Measurements from ENCODE around the gene HPS5. TPM values are rescaled to one million over a fixed set of nuclear protein-coding genes. Genes with fewer than 3 reads are reported as not detected.

The HPS5 gene
- total RNA-seq, 1 donor from 2014 or later, result 76.3 TPM

DNA sequence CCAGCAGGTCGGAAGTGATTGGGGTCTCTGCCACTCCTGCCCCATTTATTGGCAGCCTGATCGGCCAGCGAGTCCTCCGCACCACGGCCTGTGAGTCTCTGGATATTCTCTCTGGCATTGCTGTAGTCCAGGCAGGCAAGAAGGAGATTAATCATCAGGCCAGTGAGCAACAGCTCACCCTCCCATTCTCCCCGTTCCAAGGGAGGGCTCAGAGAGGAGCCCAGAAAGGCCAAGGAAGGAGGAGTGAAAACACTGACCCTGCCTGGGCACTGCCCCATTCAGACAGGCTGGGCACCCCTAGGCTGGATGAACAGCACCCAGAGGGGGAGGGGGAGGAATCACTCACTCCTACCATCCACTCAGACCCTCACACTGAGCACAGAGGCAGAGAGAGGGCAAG, 76.5 kb downstream of the HPS5 start:
- peaks cover 26% of the 10 kb centered on the region for H3K27me3 Mint-ChIP-seq (ENCODE audit: unreplicated experiment)
- H3K9me3 Mint-ChIP-seq (ENCODE audit: unreplicated experiment), result peaks cover 3% of the 10 kb centered on the region
- H3K4me1 Mint-ChIP-seq (ENCODE audit: unreplicated experiment), result peaks cover 2% of the 10 kb centered on the region
- H3K4me3 Mint-ChIP-seq (ENCODE audit: unreplicated experiment), result no peak overlapping the region
- no peak overlapping the region for H3K27ac Mint-ChIP-seq (ENCODE audit: unreplicated experiment)
- no peaks in the 10 kb centered on the region for H3K36me3 Mint-ChIP-seq (ENCODE audit: unreplicated experiment)
- TF ChIP-seq CTCF (IDR thresholded peaks at IDR 0.05), result no peak
- DNase-seq (ENCODE audit: extremely low spot score, unreplicated experiment), result no peak

DNA sequence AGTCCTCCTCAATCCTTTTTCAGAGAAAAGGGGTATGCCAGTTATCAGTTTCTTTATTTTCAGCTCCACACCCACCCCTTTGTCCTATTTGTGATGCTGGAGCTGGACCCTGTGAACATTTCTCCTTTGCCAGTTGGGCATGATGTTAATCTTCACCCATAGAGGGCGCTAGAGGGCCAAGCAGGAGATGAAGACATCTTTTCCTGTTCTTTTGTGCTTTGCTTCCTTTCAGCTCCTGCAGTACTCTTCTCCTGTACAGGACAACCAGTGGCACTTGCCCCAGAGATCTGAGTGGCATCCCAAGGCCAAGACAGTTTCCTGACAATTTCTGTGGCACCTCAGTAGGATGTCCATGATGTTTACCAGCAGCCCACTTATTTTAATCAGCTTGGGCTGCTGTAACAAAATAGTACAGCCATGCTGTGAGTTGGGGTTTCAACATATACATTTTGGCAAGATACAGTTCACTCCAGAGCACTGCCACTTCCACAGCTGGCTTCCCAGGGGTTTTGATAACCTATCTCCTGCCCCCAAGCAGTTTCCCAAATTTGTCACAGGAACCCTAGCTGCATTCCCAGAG, 78.1 kb downstream of the HPS5 start:
- no peak overlapping the region for H3K27ac Mint-ChIP-seq (ENCODE audit: unreplicated experiment)
- no peak overlapping the region for H3K4me3 Mint-ChIP-seq (ENCODE audit: unreplicated experiment)
- DNase-seq (ENCODE audit: extremely low spot score, unreplicated experiment), result no peak
- H3K9me3 Mint-ChIP-seq (ENCODE audit: unreplicated experiment), result peaks cover 3% of the 10 kb centered on the region
- no peaks in the 10 kb centered on the region for H3K36me3 Mint-ChIP-seq (ENCODE audit: unreplicated experiment)
- peak; percentile 77 for TF ChIP-seq CTCF (IDR thresholded peaks at IDR 0.05)
- peaks cover 2% of the 10 kb centered on the region for H3K4me1 Mint-ChIP-seq (ENCODE audit: unreplicated experiment)
- peaks cover 36% of the 10 kb centered on the region for H3K27me3 Mint-ChIP-seq (ENCODE audit: unreplicated experiment)

GRCh38 chr11:18239655-18240054, 82.3 kb downstream of the HPS5 start:
- peaks cover 4% of the 10 kb centered on the region for H3K4me1 Mint-ChIP-seq (ENCODE audit: unreplicated experiment)

DNA sequence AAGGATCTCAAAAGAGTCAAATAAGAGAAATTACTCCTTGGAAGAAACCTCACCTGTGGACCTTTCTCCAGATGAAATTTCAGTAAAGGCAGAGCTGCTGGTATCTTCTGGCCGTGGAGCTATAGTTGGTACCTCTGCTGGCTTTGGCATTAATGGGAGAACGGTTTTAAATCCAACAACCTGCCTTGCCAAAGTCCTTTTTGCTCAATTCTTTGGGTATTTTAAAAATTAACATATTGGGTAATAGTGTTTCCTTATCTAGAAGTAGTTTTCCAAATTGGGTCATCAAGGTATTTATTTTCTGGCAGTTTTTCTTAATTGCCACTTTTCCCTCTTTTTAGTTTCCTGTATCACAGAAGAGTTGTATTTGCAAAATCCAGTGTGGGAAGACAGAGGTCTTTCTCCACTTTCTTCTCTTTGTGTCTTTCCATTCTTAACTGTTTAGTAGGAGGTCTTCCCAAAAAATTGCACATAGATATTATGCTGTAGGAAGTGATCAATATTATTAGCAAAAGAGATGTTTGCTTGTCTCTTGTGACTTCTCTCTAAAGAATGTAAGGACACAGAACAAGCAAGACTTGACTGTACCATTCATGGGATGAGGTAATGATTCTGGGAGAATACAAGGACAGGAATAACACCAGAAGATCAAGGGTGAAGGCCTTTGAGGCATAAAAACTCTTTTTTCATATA, 85.1 kb downstream of the HPS5 start, which contains the start of gene SAA4:
TSS of gene SAA4 (minus strand) at position 139 of the 693 bp plus-strand sequence. CDS start 876 bp downstream, outside the sequence.
- Mint-ChIP-seq H3K4me3 (ENCODE audit: unreplicated experiment) (no peak within 1 kb of the TSS), H3K27ac (ENCODE audit: unreplicated experiment) (no peak within 1 kb of the TSS), H3K27me3 (ENCODE audit: unreplicated experiment) (peaks cover 68% of the 10 kb centered on the region), H3K36me3 (ENCODE audit: unreplicated experiment) (no peaks in the 10 kb centered on the region), H3K9me3 (ENCODE audit: unreplicated experiment) (no peaks in the 10 kb centered on the region), H3K4me1 (ENCODE audit: unreplicated experiment) (peaks cover 2% of the 10 kb centered on the region)
- no peak for DNase-seq (ENCODE audit: extremely low spot score, unreplicated experiment)
- no peak for TF ChIP-seq CTCF (IDR thresholded peaks at IDR 0.05)

More at GRCh38 chr11:18239655-18240054, 82.3 kb downstream of the HPS5 start:
- no peak for DNase-seq (ENCODE audit: extremely low spot score, unreplicated experiment)
- no peak for TF ChIP-seq CTCF (IDR thresholded peaks at IDR 0.05)
- H3K27ac Mint-ChIP-seq (ENCODE audit: unreplicated experiment), result no peak overlapping the region
- H3K9me3 Mint-ChIP-seq (ENCODE audit: unreplicated experiment), result peaks cover 3% of the 10 kb centered on the region
- H3K36me3 Mint-ChIP-seq (ENCODE audit: unreplicated experiment), result no peaks in the 10 kb centered on the region
- no peak overlapping the region for H3K4me3 Mint-ChIP-seq (ENCODE audit: unreplicated experiment)
- peaks cover 68% of the 10 kb centered on the region for H3K27me3 Mint-ChIP-seq (ENCODE audit: unreplicated experiment)
